Ascending aorta (tissue), 2 donors: ENCODE data around the gene C16orf78. TPM values are rescaled to one million over a fixed set of nuclear protein-coding genes. Genes with fewer than 3 reads are reported as not detected.
A peak's percentile ranks its signal among the peaks of the same experiment; 100 is the strongest.

Experiments used
- DNase-seq, 2 donors: peaks; one replicate each; pipeline ENCODE4 v3.0.0-alpha.2; 2019; ENCODE audit warnings: low spot score in 2 of 2
- H3K27ac ChIP-seq, 2 donors: fragments of 200-600 bp; sonication (generic); one replicate each; pipeline ENCODE4 v1.5.1; 2016 to 2017; ENCODE audit warnings: mild to moderate bottlenecking in 1 of 2
- H3K27me3 ChIP-seq: fragments of 200-600 bp; sonication (generic); one replicate; pipeline ENCODE4 v1.5.1; 2017
- H3K36me3 ChIP-seq, 2 donors: fragments of 200-600 bp; sonication (generic); one replicate each; pipeline ENCODE4 v1.5.1; 2016
- H3K4me1 ChIP-seq, 2 donors: fragments of 200-600 bp; sonication (generic); one replicate each; pipeline ENCODE4 v1.5.1; 2016 to 2017; ENCODE audit warnings: mild to moderate bottlenecking in 1 of 2
- H3K4me3 ChIP-seq, 2 donors: fragments of 200-600 bp; sonication (generic); one replicate each; pipeline ENCODE4 v1.5.1; 2016 to 2017; ENCODE audit warnings: mild to moderate bottlenecking in 1 of 2
- H3K9me3 ChIP-seq, 2 donors: fragments of 200-600 bp; sonication (generic); one replicate each; pipeline ENCODE4 v1.5.1; 2016
- CTCF ChIP-seq, 3 experiments: fragments of 200-600 bp in 2 of 3; fragments of 450-650 bp in 1 of 3; sonication (generic) in 2 of 3; IDR thresholded peaks; one replicate each; pipeline ENCODE4 v1.5.1; 2016 to 2019; ENCODE audit warnings: antibody characterized with exemption in 3 of 3, mild to moderate bottlenecking in 1 of 3, moderate library complexity in 1 of 3
- intact Hi-C: fragments of 100-400 bp; cut with DNase I; formaldehyde crosslinking; loops from one replicate; pipeline ENCODE4 v1.15.1; 2023
- total RNA-seq: library from RNA; depleted of rRNA; stranded (reverse); fragments of >200 nt; gene quantifications from one replicate; pipeline ENCODE4 v1.1.0, GENCODE V29; 2016

C16orf78 gene
- total RNA-seq, 1 donor from 2014 or later, result not detected

GRCh38 chr16:49407873-49408550 is 34.4 kb downstream of the C16orf78 start:
- TF ChIP-seq CTCF (IDR thresholded peaks at IDR 0.05), result peak; percentile 82 to 95 (median 91)
- intact Hi-C loops, result loop anchor here (1.0 to 2.0 kb wide), 5 partner anchors 184 to 617 kb away; partner anchors contain the start of gene CNEP1R1
- H3K27me3 ChIP-seq, result no peaks in the 10 kb centered on the region
- no peaks in the 10 kb centered on the region for H3K36me3 ChIP-seq
- H3K4me1 ChIP-seq, result no peaks in the 10 kb centered on the region
- no peak overlapping the region for H3K27ac ChIP-seq
- peak; percentile 26 to 86 for DNase-seq
- H3K9me3 ChIP-seq, result no peaks in the 10 kb centered on the region
- no peak overlapping the region for H3K4me3 ChIP-seq

GRCh38 chr16:49409121-49409520 is 35.5 kb downstream of the C16orf78 start:
- no peak for DNase-seq
- intact Hi-C loops, result loop anchor here (2.0 kb wide), 2 partner anchors 346 to 616 kb away; partner anchors contain the start of gene CNEP1R1
- TF ChIP-seq CTCF (IDR thresholded peaks at IDR 0.05), result no peak

GRCh38 chr16:49410226-49410625 is 36.6 kb downstream of the C16orf78 start:
- intact Hi-C loops, result no loop called here
- no peaks in the 10 kb centered on the region for H3K9me3 ChIP-seq
- no peaks in the 10 kb centered on the region for H3K4me1 ChIP-seq
- DNase-seq, result peak in 1 of 2 donors; percentile 37
- no peak overlapping the region for H3K4me3 ChIP-seq
- H3K27ac ChIP-seq, result no peak overlapping the region
- no peaks in the 10 kb centered on the region for H3K36me3 ChIP-seq
- no peaks in the 10 kb centered on the region for H3K27me3 ChIP-seq
- TF ChIP-seq CTCF (IDR thresholded peaks at IDR 0.05), result no peak

More at GRCh38 chr16:49409121-49409520, 35.5 kb downstream of the C16orf78 start:
- no peak overlapping the region for H3K27ac ChIP-seq
- no peaks in the 10 kb centered on the region for H3K27me3 ChIP-seq
- H3K4me3 ChIP-seq, result no peak overlapping the region
- H3K36me3 ChIP-seq, result no peaks in the 10 kb centered on the region
- H3K9me3 ChIP-seq, result no peaks in the 10 kb centered on the region
- H3K4me1 ChIP-seq, result no peaks in the 10 kb centered on the region

GRCh38 chr16:49411121-49411970 is 37.7 kb downstream of the C16orf78 start:
- no peaks in the 10 kb centered on the region for H3K4me1 ChIP-seq
- no peak for TF ChIP-seq CTCF (IDR thresholded peaks at IDR 0.05)
- no peak overlapping the region for H3K4me3 ChIP-seq
- no peaks in the 10 kb centered on the region for H3K27me3 ChIP-seq
- intact Hi-C loops, result no loop called here
- no peak overlapping the region for H3K27ac ChIP-seq
- H3K36me3 ChIP-seq, result no peaks in the 10 kb centered on the region
- H3K9me3 ChIP-seq, result no peaks in the 10 kb centered on the region
- DNase-seq, result peak in 1 of 2 donors; percentile 54

- no peak for TF ChIP-seq CTCF (IDR thresholded peaks at IDR 0.05)
- intact Hi-C loops, result no loop called here
- no peak overlapping the region for H3K4me3 ChIP-seq
- no peaks in the 10 kb centered on the region for H3K36me3 ChIP-seq
- no peaks in the 10 kb centered on the region for H3K4me1 ChIP-seq
- no peaks in the 10 kb centered on the region for H3K9me3 ChIP-seq
- DNase-seq, result no peak
- H3K27me3 ChIP-seq, result no peaks in the 10 kb centered on the region
- no peak overlapping the region for H3K27ac ChIP-seq
These were observed 41.1 kb downstream of the C16orf78 start for GRCh38 chr16:49414671-49415070.
